MM.1S (cell line): ENCODE results near the gene THEM4.

Source experiments
- CTCF ChIP-seq: fragments of 300-600 bp; sonication (generic); IDR thresholded peaks from 2 replicates; pipeline ENCODE4 v1.5.1; 2016; ENCODE audit warnings: antibody characterized with exemption, low read length, mixed read lengths
- EZH2phosphoT487 ChIP-seq: fragments of 300-600 bp; sonication (generic); IDR thresholded peaks from 2 replicates; pipeline ENCODE4 v1.6.1; 2018; ENCODE audit warnings: antibody characterized with exemption, low read length

GRCh38 chr1:151867321-151867720 is 42.0 kb downstream of the THEM4 start:
- TF ChIP-seq EZH2phosphoT487, result no peak
- TF ChIP-seq CTCF, result no peak
